ENCODE data around the gene UPF1.

Gene UPF1

GRCh38 chr19:18870531-18871172, 38.9 kb downstream of the UPF1 start:
- in situ Hi-C loops (cut with MboI; ENCODE audit: low sequenced_read_pairs, unreplicated experiment), result no loop called here
- TF ChIP-seq CTCF (IDR thresholded peaks at IDR 0.05; ENCODE audit: borderline replicate concordance, control extremely low read depth, extremely low read depth, insufficient read depth, missing control alignments), result no peak
- no peak for DNase-seq (ENCODE audit: low spot score)

GRCh38 chr19:18871543-18871942, 39.8 kb downstream of the UPF1 start:
- no peak for DNase-seq (ENCODE audit: low spot score)
- in situ Hi-C loops (cut with MboI; ENCODE audit: low sequenced_read_pairs, unreplicated experiment), result no loop called here
- TF ChIP-seq CTCF (IDR thresholded peaks at IDR 0.05; ENCODE audit: borderline replicate concordance, control extremely low read depth, extremely low read depth, insufficient read depth, missing control alignments), result no peak

GRCh38 chr19:18875726-18876125, 44.0 kb downstream of the UPF1 start:
- in situ Hi-C loops (cut with MboI; ENCODE audit: low sequenced_read_pairs, unreplicated experiment), result no loop called here
- no peak for DNase-seq (ENCODE audit: low spot score)
- TF ChIP-seq CTCF (IDR thresholded peaks at IDR 0.05; ENCODE audit: borderline replicate concordance, control extremely low read depth, extremely low read depth, insufficient read depth, missing control alignments), result no peak

GRCh38 chr19:18876865-18877264, 45.1 kb downstream of the UPF1 start:
- no peak for DNase-seq (ENCODE audit: low spot score)
- in situ Hi-C loops (cut with MboI; ENCODE audit: low sequenced_read_pairs, unreplicated experiment), result no loop called here
- no peak for TF ChIP-seq CTCF (IDR thresholded peaks at IDR 0.05; ENCODE audit: borderline replicate concordance, control extremely low read depth, extremely low read depth, insufficient read depth, missing control alignments)

- in situ Hi-C loops (cut with MboI; ENCODE audit: low sequenced_read_pairs, unreplicated experiment), result no loop called here
- no peak for DNase-seq (ENCODE audit: low spot score)
- TF ChIP-seq CTCF (IDR thresholded peaks at IDR 0.05; ENCODE audit: borderline replicate concordance, control extremely low read depth, extremely low read depth, insufficient read depth, missing control alignments), result no peak
Observed at GRCh38 chr19:18878058-18878797, 46.5 kb downstream of the UPF1 start.

- DNase-seq (ENCODE audit: low spot score), result no peak
- in situ Hi-C loops (cut with MboI; ENCODE audit: low sequenced_read_pairs, unreplicated experiment), result no loop called here
- TF ChIP-seq CTCF (IDR thresholded peaks at IDR 0.05; ENCODE audit: borderline replicate concordance, control extremely low read depth, extremely low read depth, insufficient read depth, missing control alignments), result no peak
Observed at GRCh38 chr19:18878858-18879578, 47.3 kb downstream of the UPF1 start.
